Panc1 (cell line): ENCODE measurements around the gene UQCRQ. TPM values are rescaled to one million over a fixed set of nuclear protein-coding genes. Genes with fewer than 3 reads are reported as not detected.

Experiments used
- ATAC-seq: fragments of 200-7000 bp; cut with Tn5 transposase; 2 replicates; pipeline ENCODE4 v1.9.1; 2020; ENCODE audit warnings: mild to moderate bottlenecking, moderate library complexity
- BruUV-seq: library from RNA; stranded (reverse); fragments of 400-500 nt; replicated peaks from 2 replicates; lab custom pipeline; 2021; lab: Mats Ljungman, UMichigan
- CTCF ChIA-PET: fragments of 300-600 bp; sonication (Branson Sonifier 250); formaldehyde crosslinking; loops from one replicate; lab custom pipeline; 2022; ENCODE audit warnings: antibody characterized with exemption; lab: Charles Lee
- POLR2A ChIA-PET: fragments of 300-600 bp; sonication (Branson Sonifier 250); formaldehyde crosslinking; loops from one replicate; lab custom pipeline; 2022; ENCODE audit warnings: antibody characterized with exemption; lab: Charles Lee
- DNase-seq: peaks from one replicate; pipeline ENCODE4 v3.0.0-alpha.2; 2010; ENCODE audit warnings: low read depth, low spot score
- H3K27ac ChIP-seq: 2 replicates; pipeline ENCODE4 v1.5.1; 2011; ENCODE audit warnings: mild to moderate bottlenecking, low read length, inconsistent platforms
- H3K27me3 ChIP-seq: fragments of 200-500 bp; sonication (Bioruptor generic); 2 replicates; pipeline ENCODE4 v1.6.0; 2014; ENCODE audit warnings: low read length, inconsistent platforms; ENCODE audit not compliant: control insufficient read depth, insufficient read depth
- H3K36me3 ChIP-seq: fragments of 200-500 bp; sonication (Bioruptor generic); 2 replicates; pipeline ENCODE4 v1.5.1; 2014; ENCODE audit warnings: inconsistent platforms, mild to moderate bottlenecking, low read length, moderate library complexity; ENCODE audit not compliant: control insufficient read depth, insufficient read depth
- H3K4me1 ChIP-seq: 2 replicates; pipeline ENCODE4 v1.5.1; 2011; ENCODE audit warnings: inconsistent platforms, mild to moderate bottlenecking, low read length, moderate library complexity; ENCODE audit not compliant: control insufficient read depth, insufficient read depth
- H3K4me3 ChIP-seq, 2 experiments: 2 replicates each; pipeline ENCODE4 v1.5.1; 2011 to 2012; ENCODE audit warnings: low read depth in 2 of 2, low read length in 2 of 2, mild to moderate bottlenecking in 2 of 2, inconsistent platforms in 1 of 2, moderate library complexity in 1 of 2
- H3K9me3 ChIP-seq: fragments of 200-500 bp; sonication (Bioruptor generic); 2 replicates; pipeline ENCODE4 v1.5.1; 2014; ENCODE audit warnings: low read depth, mild to moderate bottlenecking, inconsistent platforms, low read length, moderate library complexity; ENCODE audit not compliant: control insufficient read depth, insufficient read depth
- CTCF ChIP-seq: fragments of 450-650 bp; IDR thresholded peaks from 2 replicates; pipeline ENCODE4 v1.5.1; 2017; ENCODE audit warnings: mild to moderate bottlenecking
- POLR2AphosphoS5 ChIP-seq: IDR thresholded peaks from 2 replicates; pipeline ENCODE4 v1.6.1; 2012; ENCODE audit warnings: mild to moderate bottlenecking, low read depth, low read length, moderate library complexity
- REST ChIP-seq, 2 experiments: IDR thresholded peaks; 2 replicates each; pipeline ENCODE4 v1.6.1; 2011 to 2012; ENCODE audit warnings: low read depth in 2 of 2, control low read depth in 1 of 2, low read length in 1 of 2, mild to moderate bottlenecking in 1 of 2, moderate library complexity in 1 of 2; ENCODE audit not compliant: insufficient read depth in 1 of 2
- SIN3A ChIP-seq: IDR thresholded peaks from 2 replicates; pipeline ENCODE4 v1.6.1; 2012; ENCODE audit warnings: low read depth, mild to moderate bottlenecking, low read length, moderate library complexity, borderline replicate concordance; ENCODE audit not compliant: insufficient read depth
- TCF7L2 ChIP-seq: IDR thresholded peaks from 2 replicates; pipeline ENCODE4 v1.6.1; 2011; ENCODE audit warnings: mild to moderate bottlenecking, low read depth, low read length, inconsistent platforms
- in situ Hi-C: cut with HindIII; loops from 2 replicates; pipeline ENCODE4 v1.10.0; 2016; ENCODE audit warnings: low sequenced_read_pairs, low pct_unique_long_range_greater_than_20kb
- intact Hi-C: fragments of 100-400 bp; cut with micrococcal nuclease; formaldehyde crosslinking; loops from one replicate; pipeline ENCODE4 v1.10.0; 2022; ENCODE audit not compliant: unreplicated experiment
- total RNA-seq: library from RNA; stranded (reverse); gene quantifications from one replicate; pipeline ENCODE4 v1.2.1, GENCODE V29; 2021; ENCODE audit not compliant: unreplicated experiment

The UQCRQ gene
- total RNA-seq, 1 experiment from 2014 or later, result 475 TPM

DNA sequence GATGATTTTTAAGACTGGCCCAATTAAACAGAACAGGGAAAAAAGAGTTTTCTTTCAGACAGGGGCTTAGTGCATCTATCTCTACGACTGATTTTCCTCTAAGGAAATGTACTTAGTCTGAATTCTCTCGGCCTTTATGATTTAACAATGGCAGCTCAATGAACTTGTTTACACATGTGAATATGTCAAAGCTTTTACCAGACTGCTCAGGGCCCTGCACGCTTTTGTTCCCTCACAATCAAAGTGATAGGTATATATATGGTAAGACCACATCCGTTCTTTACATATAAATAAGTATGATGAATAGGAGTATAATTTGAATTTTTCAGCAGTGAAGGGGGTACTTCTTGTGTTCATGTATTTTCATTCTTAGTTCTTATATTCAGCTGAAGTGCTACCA lies 34.6 kb downstream of the UQCRQ start:
- no peak for TF ChIP-seq POLR2AphosphoS5
- no peak for TF ChIP-seq SIN3A
- no peak for TF ChIP-seq TCF7L2
- no peak for TF ChIP-seq CTCF
- no peak for TF ChIP-seq REST (IDR thresholded peaks at IDR 0.05; ENCODE audit: insufficient read depth in 1 of 2, low read depth in 2 of 2, low read length in 1 of 2)
- Histone ChIP-seq H3K4me3 (no peak overlapping the region), H3K36me3 (peaks cover 38% of the 10 kb centered on the region), H3K27me3 (no peaks in the 10 kb centered on the region), H3K27ac (no peak overlapping the region), H3K4me1 (no peaks in the 10 kb centered on the region), H3K9me3 (no peaks in the 10 kb centered on the region)
- ChIA-PET POLR2A (interaction anchor here (0.5 to 0.6 kb wide), 2 partner anchors 8 to 59 kb away, joined by 3 to 5 read pairs; no protein-coding TSS in a partner anchor), CTCF (no interaction called here)
- in situ Hi-C loops, result no loop called here
- DNase-seq (no peak), ATAC-seq (no peak)
- TSS peak; percentile 26 for BruUV-seq
- intact Hi-C loops, result no loop called here

DNA sequence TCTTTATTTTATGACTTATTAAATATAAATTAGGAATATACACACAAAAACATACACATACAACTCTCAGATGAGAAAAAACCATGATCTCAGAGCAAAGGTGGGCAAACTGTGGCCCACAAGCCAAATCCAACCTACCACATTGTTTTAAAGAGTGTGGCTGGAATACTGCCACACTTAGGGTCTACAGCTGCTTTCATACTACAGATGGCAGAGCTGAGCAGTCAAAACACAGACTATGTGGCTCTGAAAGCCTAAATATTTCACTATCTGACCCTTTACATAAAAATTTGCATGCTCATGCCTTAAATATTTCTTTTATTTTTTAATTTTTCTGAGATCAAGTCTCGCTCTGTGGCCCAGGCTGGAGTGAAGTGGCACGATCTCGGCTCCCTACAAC lies 35.3 kb downstream of the UQCRQ start:
- POLR2A ChIA-PET, result no interaction called here
- TF ChIP-seq TCF7L2, result no peak
- no peak for TF ChIP-seq CTCF
- TF ChIP-seq SIN3A, result no peak
- no peak for TF ChIP-seq POLR2AphosphoS5
- TF ChIP-seq REST (IDR thresholded peaks at IDR 0.05; ENCODE audit: insufficient read depth in 1 of 2, low read depth in 2 of 2, low read length in 1 of 2), result no peak
- Histone ChIP-seq H3K9me3 (no peaks in the 10 kb centered on the region), H3K36me3 (peaks cover 32% of the 10 kb centered on the region), H3K27ac (no peak overlapping the region), H3K4me3 (no peak overlapping the region), H3K27me3 (no peaks in the 10 kb centered on the region), H3K4me1 (no peaks in the 10 kb centered on the region)
- ATAC-seq (no peak), DNase-seq (no peak)
- intact Hi-C loops, result no loop called here
- BruUV-seq, result no TSS peak
- CTCF ChIA-PET, result no interaction called here
- in situ Hi-C loops, result no loop called here
